Panc1 (cell line): ENCODE measurements around the gene CYP2S1. TPM values are rescaled to one million over a fixed set of nuclear protein-coding genes. Genes with fewer than 3 reads are reported as not detected.

Experiments used
- ATAC-seq: fragments of 200-7000 bp; cut with Tn5 transposase; 2 replicates; pipeline ENCODE4 v1.9.1; 2020; ENCODE audit warnings: mild to moderate bottlenecking, moderate library complexity
- BruUV-seq: library from RNA; stranded (reverse); fragments of 400-500 nt; replicated peaks from 2 replicates; lab custom pipeline; 2021; lab: Mats Ljungman, UMichigan
- CTCF ChIA-PET: fragments of 300-600 bp; sonication (Branson Sonifier 250); formaldehyde crosslinking; loops from one replicate; lab custom pipeline; 2022; ENCODE audit warnings: antibody characterized with exemption; lab: Charles Lee
- POLR2A ChIA-PET: fragments of 300-600 bp; sonication (Branson Sonifier 250); formaldehyde crosslinking; loops from one replicate; lab custom pipeline; 2022; ENCODE audit warnings: antibody characterized with exemption; lab: Charles Lee
- DNase-seq: peaks from one replicate; pipeline ENCODE4 v3.0.0-alpha.2; 2010; ENCODE audit warnings: low read depth, low spot score
- H3K27ac ChIP-seq: 2 replicates; pipeline ENCODE4 v1.5.1; 2011; ENCODE audit warnings: mild to moderate bottlenecking, low read length, inconsistent platforms
- H3K27me3 ChIP-seq: fragments of 200-500 bp; sonication (Bioruptor generic); 2 replicates; pipeline ENCODE4 v1.6.0; 2014; ENCODE audit warnings: low read length, inconsistent platforms; ENCODE audit not compliant: control insufficient read depth, insufficient read depth
- H3K36me3 ChIP-seq: fragments of 200-500 bp; sonication (Bioruptor generic); 2 replicates; pipeline ENCODE4 v1.5.1; 2014; ENCODE audit warnings: inconsistent platforms, mild to moderate bottlenecking, low read length, moderate library complexity; ENCODE audit not compliant: control insufficient read depth, insufficient read depth
- H3K4me1 ChIP-seq: 2 replicates; pipeline ENCODE4 v1.5.1; 2011; ENCODE audit warnings: inconsistent platforms, mild to moderate bottlenecking, low read length, moderate library complexity; ENCODE audit not compliant: control insufficient read depth, insufficient read depth
- H3K4me3 ChIP-seq, 2 experiments: 2 replicates each; pipeline ENCODE4 v1.5.1; 2011 to 2012; ENCODE audit warnings: low read depth in 2 of 2, low read length in 2 of 2, mild to moderate bottlenecking in 2 of 2, inconsistent platforms in 1 of 2, moderate library complexity in 1 of 2
- H3K9me3 ChIP-seq: fragments of 200-500 bp; sonication (Bioruptor generic); 2 replicates; pipeline ENCODE4 v1.5.1; 2014; ENCODE audit warnings: low read depth, mild to moderate bottlenecking, inconsistent platforms, low read length, moderate library complexity; ENCODE audit not compliant: control insufficient read depth, insufficient read depth
- POLR2AphosphoS5 ChIP-seq: IDR thresholded peaks from 2 replicates; pipeline ENCODE4 v1.6.1; 2012; ENCODE audit warnings: mild to moderate bottlenecking, low read depth, low read length, moderate library complexity
- SIN3A ChIP-seq: IDR thresholded peaks from 2 replicates; pipeline ENCODE4 v1.6.1; 2012; ENCODE audit warnings: low read depth, mild to moderate bottlenecking, low read length, moderate library complexity, borderline replicate concordance; ENCODE audit not compliant: insufficient read depth
- TCF7L2 ChIP-seq: IDR thresholded peaks from 2 replicates; pipeline ENCODE4 v1.6.1; 2011; ENCODE audit warnings: mild to moderate bottlenecking, low read depth, low read length, inconsistent platforms
- in situ Hi-C: cut with HindIII; loops from 2 replicates; pipeline ENCODE4 v1.10.0; 2016; ENCODE audit warnings: low sequenced_read_pairs, low pct_unique_long_range_greater_than_20kb
- intact Hi-C: fragments of 100-400 bp; cut with micrococcal nuclease; formaldehyde crosslinking; loops from one replicate; pipeline ENCODE4 v1.10.0; 2022; ENCODE audit not compliant: unreplicated experiment
- total RNA-seq: library from RNA; stranded (reverse); gene quantifications from one replicate; pipeline ENCODE4 v1.2.1, GENCODE V29; 2021; ENCODE audit not compliant: unreplicated experiment
- TF ChIP-seq, protein P1 (sequence below), 2 experiments: IDR thresholded peaks; 2 replicates each; pipeline ENCODE4 v1.6.1; 2011 to 2012; ENCODE audit warnings: low read depth in 2 of 2, control low read depth in 1 of 2, low read length in 1 of 2, mild to moderate bottlenecking in 1 of 2, moderate library complexity in 1 of 2; ENCODE audit not compliant: insufficient read depth in 1 of 2

Gene CYP2S1
- total RNA-seq, 1 experiment from 2014 or later: 8.5 TPM

DNA sequence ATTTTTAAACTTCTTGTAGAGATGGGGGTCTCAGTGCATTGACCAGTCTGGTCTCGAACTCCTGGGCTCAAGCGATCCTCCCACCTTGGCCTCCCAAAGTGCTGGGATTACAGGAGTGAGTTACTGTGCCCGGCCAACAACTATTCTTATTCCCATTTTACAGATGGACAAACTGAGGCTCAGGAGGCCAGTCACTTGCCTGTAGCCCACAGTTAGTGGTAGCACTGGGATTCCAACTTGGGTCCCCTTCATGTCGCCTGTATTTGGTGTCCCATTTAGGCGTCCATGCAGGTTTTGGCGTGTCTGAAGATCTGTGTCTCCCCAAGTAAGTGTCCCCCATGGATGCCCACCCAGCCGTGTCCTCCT lies 25.2 kb downstream of the CYP2S1 start:
- H3K4me3 ChIP-seq: peak overlapping the region; percentile 56 to 80
- ATAC-seq: no peak

DNA sequence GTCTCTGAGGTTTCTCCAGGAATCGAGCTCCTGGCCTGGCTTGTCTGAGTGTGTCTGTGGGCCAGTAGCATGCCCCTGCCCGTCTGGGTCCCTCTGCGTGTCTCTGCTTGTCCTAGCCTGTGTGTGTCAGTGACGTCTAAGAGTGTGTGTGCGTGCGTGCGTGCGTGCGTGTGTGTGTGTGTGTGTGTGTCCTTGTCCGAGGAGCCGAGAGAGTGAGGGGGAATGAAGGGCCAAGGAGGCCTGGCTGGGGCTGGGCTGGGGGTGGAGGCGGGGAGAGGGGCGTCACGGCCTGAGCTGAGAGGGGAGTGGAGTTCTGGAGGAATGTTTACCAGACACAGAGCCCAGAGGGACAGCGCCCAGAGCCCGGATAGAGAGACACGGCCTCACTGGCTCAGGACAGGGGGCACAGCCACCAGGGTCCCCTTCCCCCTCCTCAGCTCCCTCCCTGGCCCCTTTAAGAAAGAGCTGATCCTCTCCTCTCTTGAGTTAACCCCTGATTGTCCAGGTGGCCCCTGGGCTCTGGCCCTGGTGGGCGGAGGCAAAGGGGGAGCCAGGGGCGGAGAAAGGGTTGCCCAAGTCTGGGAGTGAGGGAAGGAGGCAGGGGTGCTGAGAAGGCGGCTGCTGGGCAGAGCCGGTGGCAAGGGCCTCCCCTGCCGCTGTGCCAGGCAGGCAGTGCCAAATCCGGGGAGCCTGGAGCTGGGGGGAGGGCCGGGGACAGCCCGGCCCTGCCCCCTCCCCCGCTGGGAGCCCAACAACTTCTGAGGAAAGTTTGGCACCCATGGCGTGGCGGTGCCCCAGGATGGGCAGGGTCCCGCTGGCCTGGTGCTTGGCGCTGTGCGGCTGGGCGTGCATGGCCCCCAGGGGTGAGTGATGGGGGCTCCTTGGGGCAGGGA lies 25.8 kb downstream of the CYP2S1 start, which contains the start of gene AXL:
AXL (plus strand) TSS at position 609 of the 893 bp plus-strand sequence; CDS start at position 779, 170 bp downstream.
- TF ChIP-seq POLR2AphosphoS5 (peak; percentile 29; the same call in 1 of the 2 replicates), SIN3A (0 out of 2 replicates have a peak, but pooled peaks have one; percentile 68), TCF7L2 (no peak)
- TF ChIP-seq, protein P1, sequence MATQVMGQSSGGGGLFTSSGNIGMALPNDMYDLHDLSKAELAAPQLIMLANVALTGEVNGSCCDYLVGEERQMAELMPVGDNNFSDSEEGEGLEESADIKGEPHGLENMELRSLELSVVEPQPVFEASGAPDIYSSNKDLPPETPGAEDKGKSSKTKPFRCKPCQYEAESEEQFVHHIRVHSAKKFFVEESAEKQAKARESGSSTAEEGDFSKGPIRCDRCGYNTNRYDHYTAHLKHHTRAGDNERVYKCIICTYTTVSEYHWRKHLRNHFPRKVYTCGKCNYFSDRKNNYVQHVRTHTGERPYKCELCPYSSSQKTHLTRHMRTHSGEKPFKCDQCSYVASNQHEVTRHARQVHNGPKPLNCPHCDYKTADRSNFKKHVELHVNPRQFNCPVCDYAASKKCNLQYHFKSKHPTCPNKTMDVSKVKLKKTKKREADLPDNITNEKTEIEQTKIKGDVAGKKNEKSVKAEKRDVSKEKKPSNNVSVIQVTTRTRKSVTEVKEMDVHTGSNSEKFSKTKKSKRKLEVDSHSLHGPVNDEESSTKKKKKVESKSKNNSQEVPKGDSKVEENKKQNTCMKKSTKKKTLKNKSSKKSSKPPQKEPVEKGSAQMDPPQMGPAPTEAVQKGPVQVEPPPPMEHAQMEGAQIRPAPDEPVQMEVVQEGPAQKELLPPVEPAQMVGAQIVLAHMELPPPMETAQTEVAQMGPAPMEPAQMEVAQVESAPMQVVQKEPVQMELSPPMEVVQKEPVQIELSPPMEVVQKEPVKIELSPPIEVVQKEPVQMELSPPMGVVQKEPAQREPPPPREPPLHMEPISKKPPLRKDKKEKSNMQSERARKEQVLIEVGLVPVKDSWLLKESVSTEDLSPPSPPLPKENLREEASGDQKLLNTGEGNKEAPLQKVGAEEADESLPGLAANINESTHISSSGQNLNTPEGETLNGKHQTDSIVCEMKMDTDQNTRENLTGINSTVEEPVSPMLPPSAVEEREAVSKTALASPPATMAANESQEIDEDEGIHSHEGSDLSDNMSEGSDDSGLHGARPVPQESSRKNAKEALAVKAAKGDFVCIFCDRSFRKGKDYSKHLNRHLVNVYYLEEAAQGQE (IDR thresholded peaks at IDR 0.05; ENCODE audit: insufficient read depth in 1 of 2, low read depth in 2 of 2, low read length in 1 of 2): no peak
- Histone ChIP-seq H3K4me3 (peak within 1 kb of the TSS; percentile 56 to 80), H3K9me3 (no peaks in the 10 kb centered on the region), H3K27me3 (no peaks in the 10 kb centered on the region), H3K27ac (peak within 1 kb of the TSS; percentile 84), H3K36me3 (no peaks in the 10 kb centered on the region), H3K4me1 (peaks cover 28% of the 10 kb centered on the region)
- ChIA-PET POLR2A (no interaction called here), CTCF (interaction anchor here (0.5 to 0.8 kb wide), 3 partner anchors 29 to 85 kb away, joined by 3 to 11 read pairs (median 6); no protein-coding TSS in a partner anchor)
- DNase-seq (no peak), ATAC-seq (peak; percentile 78)
- in situ Hi-C loops: no loop called here
- intact Hi-C loops: no loop called here
- no TSS peak for BruUV-seq

More for the DNA sequence above, 25.2 kb downstream of the CYP2S1 start:
- no TSS peak for BruUV-seq
- no peaks in the 10 kb centered on the region for H3K9me3 ChIP-seq
- H3K4me1 ChIP-seq: peaks cover 21% of the 10 kb centered on the region
- no peak for DNase-seq
- intact Hi-C loops: no loop called here
- H3K27me3 ChIP-seq: no peaks in the 10 kb centered on the region
- peak overlapping the region; percentile 84 for H3K27ac ChIP-seq
- ChIA-PET CTCF (interaction anchor here (0.8 kb wide), 1 partner anchor 86 kb away, joined by 6 read pairs; no protein-coding TSS in a partner anchor), POLR2A (no interaction called here)
- no peaks in the 10 kb centered on the region for H3K36me3 ChIP-seq
- in situ Hi-C loops: no loop called here
- TF ChIP-seq POLR2AphosphoS5 (no peak), TCF7L2 (no peak)

DNA sequence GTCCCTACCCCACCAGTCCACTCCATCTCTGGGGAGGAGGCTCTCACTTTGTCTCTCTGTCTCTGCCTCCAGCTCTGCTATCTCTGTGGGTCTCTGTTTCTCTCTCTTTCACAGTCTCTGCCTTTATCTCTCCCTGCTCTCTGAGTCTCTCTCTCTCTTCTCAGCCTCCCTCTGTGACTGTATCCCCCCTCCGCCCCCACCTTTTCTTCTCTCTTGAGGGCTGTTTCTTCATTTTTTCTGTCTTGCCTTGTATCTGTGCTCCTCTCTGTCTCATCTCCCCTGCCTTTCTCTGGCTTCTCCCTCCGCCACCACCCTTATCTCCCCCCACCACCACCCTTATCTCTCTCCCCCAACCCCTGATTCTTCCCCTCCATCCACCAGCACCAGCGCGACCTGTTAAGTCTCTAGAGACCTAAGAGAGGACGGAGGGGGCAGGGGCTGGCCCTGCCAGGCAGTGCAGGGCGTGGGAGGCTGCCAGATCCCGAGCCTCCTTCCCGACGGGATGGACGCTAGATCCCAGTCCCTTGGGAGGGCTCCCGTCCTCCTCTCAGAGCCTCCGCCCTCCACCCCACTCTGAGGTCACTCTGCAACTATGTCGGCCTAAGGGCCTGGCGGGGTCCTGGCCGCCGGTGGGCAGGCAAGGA lies 27.0 kb downstream of the CYP2S1 start:
- BruUV-seq: no TSS peak
- Histone ChIP-seq H3K4me3 (peak overlapping the region; percentile 56 to 80), H3K4me1 (peaks cover 33% of the 10 kb centered on the region), H3K9me3 (no peaks in the 10 kb centered on the region), H3K27ac (peak overlapping the region; percentile 84), H3K27me3 (no peaks in the 10 kb centered on the region), H3K36me3 (no peaks in the 10 kb centered on the region)
- TF ChIP-seq, protein P1 (IDR thresholded peaks at IDR 0.05; ENCODE audit: insufficient read depth in 1 of 2, low read depth in 2 of 2, low read length in 1 of 2): no peak
- CTCF ChIA-PET: no interaction called here
- intact Hi-C loops (no loop called here), in situ Hi-C loops (no loop called here)
- DNase-seq (no peak), ATAC-seq (0 out of 2 replicates have a peak, but pooled peaks have one; percentile 10)
- POLR2A ChIA-PET: no interaction called here
